Testis (tissue), 3 donors: ENCODE measurements around the gene KHNYN. TPM values are rescaled to one million over a fixed set of nuclear protein-coding genes. Genes with fewer than 3 reads are reported as not detected.
"Not testable (repeated sequence)": the region's sequence is repeated elsewhere in the genome, so short reads cannot be mapped to it uniquely, and the experiment has no call there.

Source experiments
- DNase-seq: peaks from one replicate; pipeline ENCODE4 v3.0.0-alpha.2; 2019
- H3K27ac ChIP-seq, 2 donors: fragments of 200-600 bp; sonication (generic); one replicate each; pipeline ENCODE4 v1.5.1; 2019
- H3K27me3 ChIP-seq: fragments of 200-600 bp; sonication (generic); one replicate; pipeline ENCODE4 v1.5.1; 2019
- H3K36me3 ChIP-seq: fragments of 200-600 bp; sonication (generic); one replicate; pipeline ENCODE4 v1.5.1; 2017; ENCODE audit warnings: low read depth; ENCODE audit errors: missing control alignments
- H3K4me1 ChIP-seq: fragments of 200-600 bp; sonication (generic); one replicate; pipeline ENCODE4 v1.5.1; 2019
- H3K4me3 ChIP-seq, 2 donors: fragments of 200-600 bp; sonication (generic); one replicate each; pipeline ENCODE4 v1.5.1; 2017 to 2019
- H3K9me3 ChIP-seq: fragments of 200-600 bp; sonication (generic); one replicate; pipeline ENCODE4 v1.5.1; 2017
- CTCF ChIP-seq, 3 experiments: fragments of 450-650 bp in 2 of 3; fragments of 200-600 bp in 1 of 3; sonication (generic) in 1 of 3; IDR thresholded peaks; one replicate each; pipeline ENCODE4 v1.5.1; 2016 to 2019; ENCODE audit warnings: antibody characterized with exemption in 3 of 3, mild to moderate bottlenecking in 2 of 3, moderate library complexity in 1 of 3
- POLR2A ChIP-seq: fragments of 450-650 bp; IDR thresholded peaks from one replicate; pipeline ENCODE4 v1.6.1; 2017; ENCODE audit warnings: antibody characterized with exemption, mild to moderate bottlenecking, moderate library complexity
- WGBS, 2 donors: methylation state at CpG; one replicate each; pipeline ENCODE4 v1.1.5; 2018; 5-methylcytosine and 5-hydroxymethylcytosine counted together
- intact Hi-C: fragments of 100-400 bp; cut with DNase I; formaldehyde crosslinking; loops from one replicate; pipeline ENCODE4 v1.15.1; 2023; ENCODE audit warnings: low total_unique reads
- polyA plus RNA-seq: library from polyadenylated mRNA; stranded (reverse); fragments of 350-450 nt; fragmentation: Illumina TruSeq; extraction: RNeasy Lipid Tissue Mini Kit (QIAGEN cat#74804); gene quantifications from one replicate; pipeline ENCODE4 v1.2.3, GENCODE V29; 2014; ENCODE audit warnings: low read depth, low replicate concordance; ENCODE audit not compliant: insufficient read depth
- total RNA-seq, 2 donors: library from RNA; depleted of rRNA; stranded (reverse); fragments of >200 nt; gene quantifications; one replicate each; pipeline ENCODE4 v1.2.3, GENCODE V29; 2016

Gene KHNYN
- total and polyA plus RNA-seq, 3 donors from 2014 or later = 27.9 to 66.0 (median 52.0) TPM

GRCh38 chr14:24481622-24482324 lies 52.0 kb downstream of the KHNYN start:
- 30 to 38% methylated on average over 13 to 23 of the region's 23 CpGs for WGBS, 2 donors
- Histone ChIP-seq H3K27ac (no peak overlapping the region), H3K4me1 (no peaks in the 10 kb centered on the region), H3K4me3 (no peak overlapping the region), H3K27me3 (no peaks in the 10 kb centered on the region), H3K9me3 (no peaks in the 10 kb centered on the region), H3K36me3 (no peaks in the 10 kb centered on the region)
- no peak for TF ChIP-seq POLR2A
- TF ChIP-seq CTCF (IDR thresholded peaks at IDR 0.05) = peak in 2 of 3 experiments; percentile 42 to 44
- DNase-seq = peak; percentile 51
- intact Hi-C loops = no loop called here

GRCh38 chr14:24482699-24483303 lies 53.0 kb downstream of the KHNYN start:
- H3K27ac ChIP-seq, H3K4me1 ChIP-seq, intact Hi-C loops, H3K4me3 ChIP-seq, DNase-seq, H3K36me3 ChIP-seq, H3K9me3 ChIP-seq, H3K27me3 ChIP-seq: not testable (repeated sequence)
- 69 to 75% methylated on average over 2 of the region's 2 CpGs for WGBS, 2 donors

GRCh38 chr14:24483604-24484252 lies 54.0 kb downstream of the KHNYN start:
- DNase-seq = no peak
- TF ChIP-seq CTCF (IDR thresholded peaks at IDR 0.05) (no peak), POLR2A (no peak)
- 54% methylated on average over 4 of the region's 4 CpGs for WGBS, 2 donors

More at GRCh38 chr14:24483604-24484252, 54.0 kb downstream of the KHNYN start:
- H3K4me1 ChIP-seq = no peaks in the 10 kb centered on the region
- no peak overlapping the region for H3K27ac ChIP-seq
- intact Hi-C loops = no loop called here
- no peak overlapping the region for H3K4me3 ChIP-seq
- no peaks in the 10 kb centered on the region for H3K27me3 ChIP-seq
- H3K36me3 ChIP-seq = no peaks in the 10 kb centered on the region
- no peaks in the 10 kb centered on the region for H3K9me3 ChIP-seq

Other genes with a start within 250 kb of the KHNYN start
- 100 to 1,000 TPM in 1 of 2 donors, 10 to 100 TPM in 1; 85.9 to 140 TPM for gene IPO4, start 241.1 kb upstream of the KHNYN start, total RNA-seq
- gene IPO4, start 241.1 kb upstream of the KHNYN start, polyA plus RNA-seq = 156 TPM
- 10 to 100 TPM; 45.0 to 50.0 TPM for gene TM9SF1, start 234.5 kb upstream of the KHNYN start, total RNA-seq
- 53.2 TPM for gene TM9SF1, start 234.5 kb upstream of the KHNYN start, polyA plus RNA-seq
- 10 to 100 TPM; 19.4 to 27.4 TPM for gene TSSK4, start 224.3 kb upstream of the KHNYN start, total RNA-seq
- gene TSSK4, start 224.3 kb upstream of the KHNYN start, polyA plus RNA-seq = 78.2 TPM
- gene CHMP4A, start 216.5 kb upstream of the KHNYN start, total RNA-seq = 100 to 1,000 TPM in 1 of 2 donors, 10 to 100 TPM in 1; 52.9 to 111 TPM
- 56.3 TPM for gene CHMP4A, start 216.5 kb upstream of the KHNYN start, polyA plus RNA-seq
- 10 to 100 TPM; 17.3 to 19.5 TPM for gene MDP1, start 213.9 kb upstream of the KHNYN start, total RNA-seq
- gene MDP1, start 213.9 kb upstream of the KHNYN start, polyA plus RNA-seq = 20.1 TPM
- gene NEDD8, start 197.6 kb upstream of the KHNYN start, total RNA-seq = 100 to 1,000 TPM in 1 of 2 donors, 10 to 100 TPM in 1; 94.6 to 110 TPM
- gene NEDD8, start 197.6 kb upstream of the KHNYN start, polyA plus RNA-seq = 180 TPM
- 10 to 100 TPM; 30.0 to 42.2 TPM for gene GMPR2, start 197.0 kb upstream of the KHNYN start, total RNA-seq
- gene GMPR2, start 197.0 kb upstream of the KHNYN start, polyA plus RNA-seq = 49.9 TPM
- 10 to 100 TPM; 27.5 to 32.1 TPM for gene TINF2, start 187.3 kb upstream of the KHNYN start, total RNA-seq
- gene TINF2, start 187.3 kb upstream of the KHNYN start, polyA plus RNA-seq = 45.6 TPM
- gene TGM1, start 166.8 kb upstream of the KHNYN start, total RNA-seq = 10 to 100 TPM in 1 of 2 donors, 1 to 10 TPM in 1; 3.6 to 10.5 TPM
- gene TGM1, start 166.8 kb upstream of the KHNYN start, polyA plus RNA-seq = 5.4 TPM
- 10 to 100 TPM; 70.9 to 90.2 TPM for gene RABGGTA, start 158.4 kb upstream of the KHNYN start, total RNA-seq
- 33.5 TPM for gene RABGGTA, start 158.4 kb upstream of the KHNYN start, polyA plus RNA-seq
- gene DHRS1, start 130.2 kb upstream of the KHNYN start, total RNA-seq = 10 to 100 TPM; 22.5 to 24.6 TPM
- gene DHRS1, start 130.2 kb upstream of the KHNYN start, polyA plus RNA-seq = 19.2 TPM
- gene NOP9, start 130.1 kb upstream of the KHNYN start, total RNA-seq = 10 to 100 TPM; 25.0 to 27.6 TPM
- gene NOP9, start 130.1 kb upstream of the KHNYN start, polyA plus RNA-seq = 20.1 TPM
- 1 to 10 TPM; 3.8 to 6.6 TPM for gene CIDEB, start 122.0 kb upstream of the KHNYN start, total RNA-seq
- 7.0 TPM for gene CIDEB, start 122.0 kb upstream of the KHNYN start, polyA plus RNA-seq
- 10 to 100 TPM; 23.4 to 28.1 TPM for gene LTB4R2, start 119.8 kb upstream of the KHNYN start, total RNA-seq
- gene LTB4R2, start 119.8 kb upstream of the KHNYN start, polyA plus RNA-seq = 4.2 TPM
- gene LTB4R, start 118.5 kb upstream of the KHNYN start, total RNA-seq = 10 to 100 TPM; 10.3 to 10.9 TPM
- 5.5 TPM for gene LTB4R, start 118.5 kb upstream of the KHNYN start, polyA plus RNA-seq
- gene ADCY4, start 94.9 kb upstream of the KHNYN start, total RNA-seq = 10 to 100 TPM; 13.9 to 23.1 TPM
- 10.0 TPM for gene ADCY4, start 94.9 kb upstream of the KHNYN start, polyA plus RNA-seq
- gene RIPK3, start 90.0 kb upstream of the KHNYN start, total RNA-seq = 10 to 100 TPM in 1 of 2 donors, 1 to 10 TPM in 1; 3.2 to 11.3 TPM
- gene RIPK3, start 90.0 kb upstream of the KHNYN start, polyA plus RNA-seq = 2.8 TPM
- gene NFATC4, start 61.8 kb upstream of the KHNYN start, total RNA-seq = 10 to 100 TPM; 40.9 to 53.5 TPM
- 83.6 TPM for gene NFATC4, start 61.8 kb upstream of the KHNYN start, polyA plus RNA-seq
- 10 to 100 TPM; 21.8 TPM for gene NYNRIN, start 31.0 kb upstream of the KHNYN start, total RNA-seq
- gene NYNRIN, start 31.0 kb upstream of the KHNYN start, polyA plus RNA-seq = 22.0 TPM
- 10 to 100 TPM; 13.5 to 17.0 TPM for gene CBLN3, start 286 bp upstream of the KHNYN start, total RNA-seq
- gene CBLN3, start 286 bp upstream of the KHNYN start, polyA plus RNA-seq = 9.0 TPM
- 10 to 100 TPM; 76.7 to 86.1 TPM for gene SDR39U1, start 12.8 kb downstream of the KHNYN start, total RNA-seq
- gene SDR39U1, start 12.8 kb downstream of the KHNYN start, polyA plus RNA-seq = 76.6 TPM
- not detected for gene CMA1, start 78.3 kb downstream of the KHNYN start, total RNA-seq
- gene CMA1, start 78.3 kb downstream of the KHNYN start, polyA plus RNA-seq = 4.0 TPM
- 1 to 10 TPM in 1 of 2 donors, not detected in 1; 3.8 TPM for gene CTSG, start 146.3 kb downstream of the KHNYN start, total RNA-seq
- 9.2 TPM for gene CTSG, start 146.3 kb downstream of the KHNYN start, polyA plus RNA-seq
- 1 to 10 TPM in 1 of 2 donors, not detected in 1; 1.3 TPM for gene GZMH, start 179.7 kb downstream of the KHNYN start, total RNA-seq
- gene GZMH, start 179.7 kb downstream of the KHNYN start, polyA plus RNA-seq = 4.0 TPM
- under 1 TPM in 1 of 2 donors, not detected in 1; 0.93 TPM for gene GZMB, start 204.2 kb downstream of the KHNYN start, total RNA-seq
- gene GZMB, start 204.2 kb downstream of the KHNYN start, polyA plus RNA-seq = 1.5 TPM